DMS79 treated with DMSO at 0.1 percent for 48 hours (cell line): ENCODE results near the gene GATB.

ENCODE experiments used
- DNase-seq: peaks from one replicate; lab custom pipeline; 2025; lab: John Stamatoyannopoulos, UW

The GATB gene

GRCh38 chr4:151729731-151730559 is 30.9 kb downstream of the GATB start:
- DNase-seq = no peak

GRCh38 chr4:151728679-151729078 is 32.1 kb downstream of the GATB start:
- DNase-seq = no peak

GRCh38 chr4:151728006-151728405 is 32.8 kb downstream of the GATB start:
- no peak for DNase-seq

- no peak for DNase-seq
Observed at GRCh38 chr4:151727365-151727764, 33.4 kb downstream of the GATB start.

- DNase-seq = no peak
Observed at GRCh38 chr4:151725087-151725486, 35.7 kb downstream of the GATB start.

GRCh38 chr4:151721916-151722315 is 38.9 kb downstream of the GATB start:
- no peak for DNase-seq

GRCh38 chr4:151721466-151721865 is 39.3 kb downstream of the GATB start:
- DNase-seq = peak; percentile 62

- no peak for DNase-seq
Observed at GRCh38 chr4:151719956-151720334, 40.9 kb downstream of the GATB start.

GRCh38 chr4:151718984-151719955 is 41.5 kb downstream of the GATB start:
- DNase-seq = no peak

GRCh38 chr4:151717909-151718628 is 42.7 kb downstream of the GATB start:
- DNase-seq = no peak

- DNase-seq = no peak
Observed at GRCh38 chr4:151717314-151717713, 43.5 kb downstream of the GATB start.

- DNase-seq = no peak
Observed at GRCh38 chr4:151716324-151716723, 44.5 kb downstream of the GATB start.

- no peak for DNase-seq
Observed at GRCh38 chr4:151715881-151716280, 44.9 kb downstream of the GATB start.

GRCh38 chr4:151712777-151713176 is 48.0 kb downstream of the GATB start:
- DNase-seq = no peak

- DNase-seq = no peak
Observed at GRCh38 chr4:151711646-151712045, 49.2 kb downstream of the GATB start.

- no peak for DNase-seq
Observed at GRCh38 chr4:151709587-151709986, 51.2 kb downstream of the GATB start.

GRCh38 chr4:151709071-151709470 is 51.7 kb downstream of the GATB start:
- no peak for DNase-seq

- DNase-seq = no peak
Observed at GRCh38 chr4:151708100-151708499, 52.7 kb downstream of the GATB start.

- no peak for DNase-seq
Observed at GRCh38 chr4:151703401-151703800, 57.4 kb downstream of the GATB start.

GRCh38 chr4:151702256-151702655 is 58.6 kb downstream of the GATB start:
- no peak for DNase-seq

- DNase-seq = no peak
Observed at GRCh38 chr4:151700566-151701316, 60.1 kb downstream of the GATB start.

GRCh38 chr4:151698213-151698612 is 62.6 kb downstream of the GATB start:
- DNase-seq = no peak
